Measurements from ENCODE around the gene BTBD17. TPM values are rescaled to one million over a fixed set of nuclear protein-coding genes. Genes with fewer than 3 reads are reported as not detected.
A peak's percentile ranks its signal among the peaks of the same experiment; 100 is the strongest.

Gene BTBD17
- total RNA-seq (ENCODE audit: low replicate concordance) = 10.8 and 36.8 TPM in 2 replicates

GRCh38 chr17:74361230-74362068, at the start of gene BTBD17:
Gene BTBD17 (minus strand): TSS chr17:74361868. CDS start chr17:74361819, 49 bp downstream.
- Histone ChIP-seq H3K36me3 (no peaks in the 10 kb centered on the region), H3K27ac (peak within 1 kb of the TSS; percentile 68), H3K27me3 (peaks cover 9% of the 10 kb centered on the region), H3K9ac (no peak within 1 kb of the TSS), H3K79me2 (ENCODE audit: low read depth) (peaks cover 11% of the 10 kb centered on the region), H3K4me3 (peak within 1 kb of the TSS; percentile 49), H2AFZ (replicated peaks) (peak within 1 kb of the TSS; percentile 74), H3K9me3 (ENCODE audit: low read depth) (no peaks in the 10 kb centered on the region), H3K4me1 (peaks cover 29% of the 10 kb centered on the region), H3K4me2 (peak within 1 kb of the TSS; percentile 81), H3F3A (ENCODE audit: low read depth) (peaks cover 20% of the 10 kb centered on the region), H4K20me1 (ENCODE audit: low read depth) (no peaks in the 10 kb centered on the region)
- Mint-ChIP-seq H3K27me3 (ENCODE audit: insufficient read depth, low read depth) (peaks cover 2% of the 10 kb centered on the region), H3K27ac (peak within 1 kb of the TSS; percentile 94), H3K36me3 (peaks cover 6% of the 10 kb centered on the region), H3K4me3 (peak within 1 kb of the TSS; percentile 86), H3K4me1 (peaks cover 55% of the 10 kb centered on the region), H3K9me3 (no peaks in the 10 kb centered on the region)
- TF ChIP-seq EZH2 (IDR thresholded peaks at IDR 0.05) (no peak), EZH2phosphoT487 (IDR thresholded peaks at IDR 0.05) (no peak), CTCF (IDR thresholded peaks at IDR 0.05) (peak; percentile 96)
- peak; percentile 97 for DNase-seq (ENCODE audit: low spot score)

GRCh38 chr17:74410001-74410443, 48.4 kb upstream of the BTBD17 start:
- Histone ChIP-seq H2AFZ (replicated peaks) (no peak overlapping the region), H3K27me3 (no peaks in the 10 kb centered on the region), H3K4me3 (no peak overlapping the region), H4K20me1 (ENCODE audit: low read depth) (no peaks in the 10 kb centered on the region), H3K9me3 (ENCODE audit: low read depth) (no peaks in the 10 kb centered on the region), H3K4me2 (no peak overlapping the region), H3K79me2 (ENCODE audit: low read depth) (no peaks in the 10 kb centered on the region), H3K9ac (no peak overlapping the region), H3K27ac (no peak overlapping the region), H3F3A (ENCODE audit: low read depth) (no peaks in the 10 kb centered on the region), H3K4me1 (no peaks in the 10 kb centered on the region), H3K36me3 (no peaks in the 10 kb centered on the region)
- Mint-ChIP-seq H3K36me3 (no peaks in the 10 kb centered on the region), H3K9me3 (peaks cover 4% of the 10 kb centered on the region), H3K4me1 (no peaks in the 10 kb centered on the region), H3K4me3 (no peak overlapping the region), H3K27me3 (ENCODE audit: insufficient read depth, low read depth) (peaks cover 13% of the 10 kb centered on the region), H3K27ac (no peak overlapping the region)
- TF ChIP-seq EZH2phosphoT487 (IDR thresholded peaks at IDR 0.05) (no peak), EZH2 (IDR thresholded peaks at IDR 0.05) (no peak), CTCF (IDR thresholded peaks at IDR 0.05) (no peak)
- no peak for DNase-seq (ENCODE audit: low spot score)

GRCh38 chr17:74408815-74409214, 47.1 kb upstream of the BTBD17 start:
- no peak overlapping the region for H3K27ac Mint-ChIP-seq
- H3K9me3 ChIP-seq (ENCODE audit: low read depth) = no peaks in the 10 kb centered on the region
- peaks cover 10% of the 10 kb centered on the region for H3K4me1 ChIP-seq
- H3K79me2 ChIP-seq (ENCODE audit: low read depth) = no peaks in the 10 kb centered on the region
- H3K9me3 Mint-ChIP-seq = peaks cover 4% of the 10 kb centered on the region
- no peak overlapping the region for H3K4me3 ChIP-seq
- no peaks in the 10 kb centered on the region for H3K27me3 ChIP-seq
- no peaks in the 10 kb centered on the region for H3F3A ChIP-seq (ENCODE audit: low read depth)
- DNase-seq (ENCODE audit: low spot score) = no peak
- H3K27ac ChIP-seq = no peak overlapping the region
- no peaks in the 10 kb centered on the region for H3K36me3 ChIP-seq
- no peak overlapping the region for H3K4me2 ChIP-seq
- H3K4me3 Mint-ChIP-seq = no peak overlapping the region
- no peak overlapping the region for H2AFZ ChIP-seq (replicated peaks)
- peaks cover 10% of the 10 kb centered on the region for H3K4me1 Mint-ChIP-seq
- peaks cover 13% of the 10 kb centered on the region for H3K27me3 Mint-ChIP-seq (ENCODE audit: insufficient read depth, low read depth)
- no peaks in the 10 kb centered on the region for H4K20me1 ChIP-seq (ENCODE audit: low read depth)
- no peak overlapping the region for H3K9ac ChIP-seq
- no peak for TF ChIP-seq EZH2 (IDR thresholded peaks at IDR 0.05)
- no peak for TF ChIP-seq EZH2phosphoT487 (IDR thresholded peaks at IDR 0.05)
- no peak for TF ChIP-seq CTCF (IDR thresholded peaks at IDR 0.05)
- no peaks in the 10 kb centered on the region for H3K36me3 Mint-ChIP-seq
